HS-27A (cell line): Measurements from ENCODE around the gene SPATA9.
"Not testable (repeated sequence)": the region's sequence is repeated elsewhere in the genome, so short reads cannot be mapped to it uniquely, and the experiment has no call there.

Experiments
- DNase-seq: peaks from one replicate; pipeline ENCODE4 v3.0.0-alpha.2; 2012; ENCODE audit warnings: low read depth, missing footprints

Gene SPATA9

DNA sequence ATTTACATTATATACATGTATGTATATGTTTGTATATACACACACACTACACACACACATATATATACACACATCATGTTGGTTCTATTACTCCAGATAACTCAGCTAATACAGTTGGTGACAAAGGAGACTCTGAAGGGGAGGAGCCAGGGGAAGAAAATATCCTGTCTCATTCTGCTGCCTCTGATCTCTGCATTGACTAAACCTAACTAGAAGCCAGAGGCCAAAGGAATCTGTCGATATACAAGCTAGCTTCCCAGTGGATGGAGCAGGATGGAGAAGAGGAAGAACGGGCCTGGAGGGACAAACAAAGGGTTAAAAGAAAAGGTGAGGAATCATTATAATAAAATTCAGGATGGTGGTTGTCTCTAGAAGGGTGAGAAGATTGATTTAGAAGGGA is 34.6 kb upstream of the SPATA9 start:
- no peak for DNase-seq

DNA sequence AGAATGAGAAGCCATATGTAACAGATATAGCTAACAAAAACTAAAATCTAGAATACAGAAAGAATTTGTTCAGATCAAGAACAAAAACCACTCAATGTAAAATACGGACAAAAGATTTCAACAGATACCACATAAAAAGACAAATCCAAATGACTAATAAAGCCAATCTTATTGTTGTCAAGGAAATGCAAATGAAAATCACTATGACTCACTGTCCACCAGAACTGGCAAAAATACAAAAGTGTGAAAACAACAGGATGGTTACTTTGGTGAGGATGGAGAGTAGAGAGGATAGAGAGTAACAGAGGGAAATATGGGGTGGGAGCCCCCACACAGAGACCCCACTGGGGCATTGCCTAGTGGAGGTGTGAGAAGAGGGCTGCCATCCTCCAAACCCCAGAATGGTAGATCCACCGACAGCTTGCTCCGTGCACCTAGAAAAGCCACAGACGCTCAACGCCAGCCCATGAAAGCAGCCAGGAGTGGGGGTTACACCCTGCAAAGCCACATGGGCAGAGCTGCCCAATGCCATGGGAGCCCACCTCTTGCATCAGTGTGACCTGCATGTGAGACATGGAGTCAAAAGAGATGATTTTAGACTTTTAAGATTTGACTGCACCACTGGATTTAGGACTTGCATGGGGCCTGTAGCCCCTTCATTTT is 33.1 kb upstream of the SPATA9 start:
- DNase-seq = no peak

DNA sequence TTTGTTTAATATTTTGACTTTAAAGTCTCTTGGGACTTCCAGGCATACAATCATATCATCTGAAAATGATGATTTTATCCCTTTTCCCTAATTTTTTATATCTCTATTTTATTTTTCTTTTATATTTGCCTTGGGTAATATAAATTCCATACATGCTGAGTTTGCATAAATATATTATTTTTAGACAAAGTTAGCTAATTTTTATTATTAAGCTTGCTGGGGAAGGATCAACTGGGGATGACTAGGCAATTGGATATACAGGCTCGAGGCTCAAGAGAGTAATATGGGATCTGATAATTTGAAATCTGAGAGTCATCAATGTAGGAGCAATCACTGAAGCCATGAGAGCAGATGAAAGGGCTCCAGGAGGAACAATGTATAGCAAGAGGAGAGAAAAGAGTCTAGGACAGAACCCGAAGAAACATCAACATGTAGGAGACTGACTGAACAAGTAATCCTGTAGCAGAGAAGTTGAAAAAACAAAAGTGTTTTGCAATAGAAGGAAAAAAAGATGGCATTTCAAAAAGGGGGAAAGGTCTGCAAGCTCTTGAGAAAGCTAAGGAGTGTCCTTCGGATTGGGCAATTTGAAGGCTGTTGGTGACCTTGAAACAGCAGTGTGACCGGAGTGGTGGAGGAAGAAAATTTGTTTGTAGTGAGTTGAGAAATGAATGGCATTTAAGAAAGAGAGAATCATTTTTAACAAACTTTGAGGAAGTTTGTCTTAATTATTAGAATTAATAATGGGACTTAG is 31.3 kb upstream of the SPATA9 start:
- no peak for DNase-seq

DNA sequence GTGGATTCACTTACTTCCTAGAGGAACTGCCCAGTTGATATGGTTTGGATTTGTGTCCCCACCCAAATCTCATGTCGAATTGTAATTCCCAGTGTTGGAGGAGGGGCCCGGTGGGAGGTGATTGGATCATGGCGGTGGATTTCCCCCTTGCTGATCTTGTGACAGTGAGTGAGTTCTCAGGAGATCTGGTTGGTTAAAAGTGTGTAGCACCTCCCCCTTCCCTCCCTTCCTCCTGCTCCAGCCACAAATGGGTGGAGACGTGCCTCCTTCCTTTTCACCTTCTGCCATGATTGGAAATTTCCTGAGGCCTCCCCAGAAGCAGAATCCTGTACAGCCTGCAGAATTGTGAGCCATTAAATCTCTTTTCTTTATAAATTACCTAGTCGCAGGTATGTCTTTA is 30.5 kb upstream of the SPATA9 start:
- not testable (repeated sequence) for DNase-seq

DNA sequence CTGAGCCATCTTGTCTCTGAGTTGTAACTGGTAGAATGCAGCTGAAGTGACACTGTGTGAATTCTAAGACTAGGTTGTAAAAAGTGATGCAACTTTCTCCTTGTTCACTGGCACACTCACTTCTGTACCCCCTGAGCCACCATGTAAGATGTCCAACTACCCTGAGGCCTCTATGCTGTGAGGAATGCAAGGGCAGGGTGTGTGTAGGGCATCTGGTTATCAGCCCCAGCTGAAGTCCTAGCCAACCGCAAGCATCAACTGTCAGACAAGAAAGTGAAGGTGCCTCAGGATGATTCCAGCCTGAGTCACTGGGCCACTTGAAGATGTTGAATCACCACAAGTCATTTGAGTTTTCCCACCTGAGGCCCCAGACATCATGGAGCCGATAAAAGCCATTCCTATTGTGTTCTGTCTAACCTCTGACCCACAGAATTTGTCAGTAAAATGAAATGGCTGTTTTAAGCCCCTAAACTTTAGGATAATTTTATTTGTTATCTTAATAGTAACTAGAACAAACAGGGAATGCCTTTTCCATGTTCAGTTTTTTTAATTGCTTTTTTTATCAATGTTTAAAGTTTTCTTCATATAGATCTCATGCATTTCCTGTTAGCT is 29.7 kb upstream of the SPATA9 start:
- DNase-seq = peak; percentile 65

DNA sequence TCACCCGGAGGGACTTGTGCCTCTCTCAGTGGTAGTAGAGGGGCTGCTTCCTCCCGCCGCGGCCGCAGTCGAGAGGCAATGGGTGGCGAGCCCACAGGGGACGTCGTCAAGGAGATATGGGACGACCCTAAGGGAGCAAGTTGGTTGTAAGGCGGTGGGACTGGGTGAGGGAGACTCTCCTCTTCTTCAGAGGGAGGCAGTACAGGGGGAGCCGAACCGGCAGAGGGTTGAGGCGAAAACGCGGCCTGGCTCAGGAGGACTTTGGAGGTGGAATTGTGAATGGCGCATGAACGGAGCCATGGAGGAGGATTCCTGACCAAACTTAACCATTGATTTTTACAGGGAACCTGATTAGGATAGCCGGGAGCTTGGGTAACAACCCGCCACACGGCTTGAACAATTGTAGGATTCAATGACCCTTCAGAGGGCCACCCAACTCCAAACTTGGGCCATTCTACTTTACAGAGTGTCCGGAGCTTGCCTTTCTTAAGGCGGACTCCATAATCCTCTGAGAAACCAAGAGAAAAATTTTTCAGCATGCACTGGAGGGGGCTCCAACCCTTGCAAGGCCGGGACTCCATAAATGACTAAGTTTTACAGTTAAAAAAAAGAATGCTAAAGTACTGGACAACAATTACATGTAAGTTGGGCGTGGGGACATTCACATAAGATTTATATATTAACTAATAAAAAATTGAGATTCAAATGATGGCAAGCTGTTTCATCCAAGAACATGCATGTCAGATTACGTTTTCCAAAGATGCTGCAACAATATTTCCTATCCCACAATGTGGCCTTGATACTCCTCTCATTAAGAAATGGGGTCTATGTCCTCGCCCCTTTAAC is 28.9 kb upstream of the SPATA9 start:
- no peak for DNase-seq

DNA sequence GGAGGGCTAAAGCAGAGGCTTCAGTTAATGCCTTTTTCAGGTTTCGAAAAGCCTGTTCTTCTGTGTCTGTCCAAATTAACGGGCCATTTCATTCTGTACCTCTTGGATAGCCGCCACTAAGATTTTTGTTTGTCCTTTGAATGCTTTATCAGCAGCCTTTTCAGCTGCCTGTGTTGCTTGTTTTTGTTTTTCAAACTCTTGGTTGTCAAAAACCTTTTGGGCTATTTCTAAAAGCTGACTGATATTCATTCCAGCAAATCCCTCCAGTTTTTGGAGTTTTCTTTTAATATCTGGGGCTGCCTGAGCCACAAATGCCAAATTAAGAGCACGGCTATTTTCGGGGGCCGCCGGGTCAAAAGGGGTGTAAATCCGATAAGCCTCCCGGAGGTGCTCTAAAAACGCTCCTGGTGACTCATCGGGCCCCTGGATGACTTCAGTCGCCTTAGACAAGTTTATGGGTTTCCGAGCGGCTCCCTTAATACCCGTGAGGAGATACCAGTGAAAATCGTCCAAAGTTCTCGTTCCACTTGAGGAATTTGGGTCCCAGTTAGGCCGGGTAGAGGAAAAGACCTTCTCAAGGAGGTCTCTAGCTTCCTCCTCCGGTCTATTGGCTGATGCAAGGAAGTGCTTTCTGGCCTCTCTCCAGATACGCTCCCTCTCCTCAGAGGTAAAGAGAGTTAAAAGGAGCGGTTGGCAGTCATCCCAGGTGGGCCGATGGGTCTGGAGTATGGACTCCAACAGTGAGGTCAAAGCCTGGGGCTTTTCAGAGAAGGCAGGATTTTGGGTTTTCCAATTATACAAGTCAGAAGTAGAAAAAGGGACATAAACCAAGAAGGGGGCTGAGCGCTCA is 28.1 kb upstream of the SPATA9 start:
- not testable (repeated sequence) for DNase-seq

DNA sequence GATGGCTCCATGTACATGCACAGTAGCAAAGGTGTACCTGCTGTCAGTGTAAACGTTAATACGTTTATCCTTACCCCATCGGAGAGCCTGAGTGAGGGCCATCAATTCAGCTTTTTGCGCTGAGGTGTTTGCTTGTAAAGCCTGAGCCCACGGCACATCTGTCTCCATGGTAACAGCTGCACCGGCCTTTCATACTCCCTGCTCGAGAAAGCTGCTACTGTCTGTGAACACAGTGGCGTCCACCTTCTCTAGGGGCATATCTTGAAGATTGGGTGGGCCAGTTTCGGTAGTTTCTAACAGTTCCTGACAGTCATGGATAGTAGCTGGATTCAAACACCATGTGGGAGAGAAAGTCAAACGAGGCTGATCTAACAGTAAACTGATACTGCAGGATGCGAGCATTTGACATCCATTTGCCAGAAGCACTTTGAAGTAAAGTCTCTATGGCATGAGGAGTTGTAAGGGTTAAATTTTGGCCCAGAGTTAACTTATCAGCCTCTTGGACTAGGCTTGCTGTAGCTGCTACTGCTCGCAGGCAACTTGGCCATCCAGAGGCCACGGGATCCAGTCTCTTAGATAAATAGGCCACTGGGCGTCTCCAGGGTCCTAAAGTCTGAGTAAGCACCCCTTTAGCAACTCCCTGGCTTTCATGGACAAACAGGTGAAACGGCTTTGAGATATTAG is 27.3 kb upstream of the SPATA9 start:
- no peak for DNase-seq

DNA sequence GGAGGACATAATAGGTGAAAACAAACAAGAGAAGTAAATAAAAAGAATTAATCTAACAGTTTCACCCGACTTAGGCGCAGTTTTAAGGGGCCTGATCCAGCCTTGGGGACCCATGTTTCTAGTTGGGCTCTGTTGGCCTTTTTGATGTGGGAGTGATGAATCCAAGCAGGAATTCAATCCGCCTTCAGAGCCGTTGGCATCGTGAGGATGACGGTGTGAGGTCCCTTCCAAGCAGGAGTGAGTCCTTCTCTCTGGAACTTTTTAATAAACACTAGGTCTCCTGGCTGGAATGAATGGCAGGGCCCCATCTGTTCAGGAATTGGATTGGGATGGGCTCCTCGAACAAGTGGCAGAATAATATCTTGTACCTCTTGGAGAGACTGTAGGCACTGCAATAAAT is 26.1 kb upstream of the SPATA9 start:
- no peak for DNase-seq

DNA sequence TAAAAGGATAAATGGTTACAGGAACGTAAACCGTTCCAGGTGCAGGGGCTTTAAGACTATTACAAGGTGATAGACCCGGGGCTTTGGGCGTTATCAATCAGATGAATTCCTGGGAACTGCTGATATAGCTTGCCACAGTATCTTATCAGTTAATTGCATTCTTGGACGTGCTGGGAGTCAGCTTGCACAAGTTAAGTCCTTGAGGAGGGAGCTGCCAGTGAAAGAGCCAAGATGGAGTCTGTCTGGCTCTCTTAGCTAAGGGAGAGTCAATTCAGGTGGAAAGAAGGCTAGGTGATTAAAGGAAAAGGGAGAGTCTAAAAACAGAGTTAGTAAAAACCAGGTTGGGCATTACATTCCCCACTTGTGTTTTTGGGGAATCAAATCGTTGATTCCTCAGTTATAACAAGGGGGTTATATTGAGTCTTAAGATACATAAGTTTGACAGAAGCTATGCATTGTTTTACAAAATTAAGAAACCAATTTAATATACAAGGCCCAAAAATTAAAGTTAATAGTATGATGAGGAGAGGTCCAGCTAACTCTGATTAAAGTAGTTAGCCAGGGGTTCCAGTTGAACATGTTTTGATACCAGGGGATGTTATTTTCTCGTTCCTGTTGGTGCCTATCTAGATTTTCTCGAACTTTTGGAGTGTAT is 24.9 kb upstream of the SPATA9 start:
- DNase-seq = not testable (repeated sequence)

DNA sequence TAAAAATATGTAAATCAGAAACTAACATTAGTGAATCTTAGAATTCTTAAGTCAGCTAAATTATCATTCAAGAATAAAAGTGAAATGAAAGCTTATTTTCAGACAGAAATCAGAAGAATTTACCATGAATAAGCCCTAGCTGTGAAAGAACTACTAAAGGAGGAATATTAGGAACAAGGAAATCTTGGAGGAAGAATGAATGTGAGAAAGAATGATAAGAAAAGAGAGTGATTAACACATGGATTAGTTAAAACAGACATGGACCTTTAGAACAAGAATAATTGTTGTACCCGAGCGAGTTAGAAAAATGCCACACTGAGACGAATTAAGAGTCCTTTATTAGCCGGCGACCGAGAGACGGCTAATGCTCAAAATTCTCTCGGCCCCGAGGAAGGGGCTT is 24.3 kb upstream of the SPATA9 start:
- DNase-seq = no peak

DNA sequence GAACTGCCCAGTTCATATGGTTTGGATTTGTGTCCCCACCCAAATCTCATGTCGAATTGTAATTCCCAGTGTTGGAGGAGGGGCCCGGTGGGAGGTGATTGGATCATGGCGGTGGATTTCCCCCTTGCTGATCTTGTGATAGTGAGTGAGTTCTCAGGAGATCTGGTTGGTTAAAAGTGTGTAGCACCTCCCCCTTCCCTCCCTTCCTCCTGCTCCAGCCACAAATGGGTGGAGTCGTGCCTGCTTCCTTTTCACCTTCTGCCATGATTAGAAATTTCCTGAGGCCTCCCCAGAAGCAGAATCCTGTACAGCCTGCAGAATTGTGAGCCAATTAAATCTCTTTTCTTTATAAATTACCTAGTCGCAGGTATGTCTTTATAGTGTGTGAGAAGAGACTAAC is 23.4 kb upstream of the SPATA9 start:
- not testable (repeated sequence) for DNase-seq

DNA sequence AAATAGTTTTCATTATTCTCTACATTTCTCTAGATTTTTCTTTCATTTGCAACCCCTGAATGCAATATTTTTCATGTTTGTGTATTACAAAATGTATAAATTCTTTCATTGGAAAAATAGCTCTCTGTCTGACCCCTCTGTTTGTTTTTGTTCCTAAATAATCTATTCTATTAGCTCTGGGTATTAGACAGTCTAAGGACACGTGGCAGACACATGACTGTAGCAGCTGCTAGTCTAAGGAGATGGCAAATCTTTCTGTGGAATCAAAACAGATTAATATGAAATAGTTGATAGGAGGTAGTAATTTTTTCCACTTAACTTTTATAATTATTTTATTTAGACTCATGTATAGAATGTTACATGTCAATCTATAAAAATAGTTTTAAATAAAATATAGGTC is 21.4 kb upstream of the SPATA9 start:
- DNase-seq = no peak

DNA sequence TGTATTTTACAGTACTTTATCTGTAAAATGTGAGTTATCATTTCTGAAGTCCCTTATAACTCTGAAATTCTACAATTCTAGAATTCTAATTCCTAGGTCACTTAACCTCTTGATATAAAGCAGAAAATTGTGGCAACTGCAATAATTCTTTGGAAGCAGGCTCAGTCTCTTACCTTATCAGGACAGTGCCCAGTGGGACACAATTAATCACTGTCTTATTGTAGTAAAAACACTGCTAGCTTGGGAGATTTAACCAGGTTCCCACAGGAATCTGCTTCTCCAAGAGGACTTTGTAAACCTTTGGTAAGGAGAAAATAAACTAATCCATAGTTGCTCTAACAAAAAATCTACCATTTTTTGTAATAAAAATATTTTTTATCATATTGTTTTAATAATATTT is 18.3 kb upstream of the SPATA9 start:
- no peak for DNase-seq

DNA sequence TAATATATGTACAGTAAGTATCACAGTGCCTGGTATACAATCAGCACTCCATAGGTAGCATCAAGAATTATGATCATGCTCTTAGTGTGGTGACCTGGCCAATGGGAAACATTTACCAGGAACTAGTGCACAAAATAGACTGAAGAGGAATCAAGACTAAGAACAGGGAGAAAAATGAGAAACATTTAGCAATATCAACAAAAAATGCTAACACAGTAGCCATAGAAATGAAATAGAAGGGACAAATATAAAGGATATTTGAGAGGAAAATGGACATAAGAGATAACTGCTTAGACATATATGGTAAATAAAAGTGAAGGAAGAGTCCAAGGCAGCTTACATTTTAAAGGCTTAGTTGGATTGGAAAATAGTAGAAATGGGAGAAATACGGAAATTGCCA is 16.5 kb upstream of the SPATA9 start:
- DNase-seq = no peak

DNA sequence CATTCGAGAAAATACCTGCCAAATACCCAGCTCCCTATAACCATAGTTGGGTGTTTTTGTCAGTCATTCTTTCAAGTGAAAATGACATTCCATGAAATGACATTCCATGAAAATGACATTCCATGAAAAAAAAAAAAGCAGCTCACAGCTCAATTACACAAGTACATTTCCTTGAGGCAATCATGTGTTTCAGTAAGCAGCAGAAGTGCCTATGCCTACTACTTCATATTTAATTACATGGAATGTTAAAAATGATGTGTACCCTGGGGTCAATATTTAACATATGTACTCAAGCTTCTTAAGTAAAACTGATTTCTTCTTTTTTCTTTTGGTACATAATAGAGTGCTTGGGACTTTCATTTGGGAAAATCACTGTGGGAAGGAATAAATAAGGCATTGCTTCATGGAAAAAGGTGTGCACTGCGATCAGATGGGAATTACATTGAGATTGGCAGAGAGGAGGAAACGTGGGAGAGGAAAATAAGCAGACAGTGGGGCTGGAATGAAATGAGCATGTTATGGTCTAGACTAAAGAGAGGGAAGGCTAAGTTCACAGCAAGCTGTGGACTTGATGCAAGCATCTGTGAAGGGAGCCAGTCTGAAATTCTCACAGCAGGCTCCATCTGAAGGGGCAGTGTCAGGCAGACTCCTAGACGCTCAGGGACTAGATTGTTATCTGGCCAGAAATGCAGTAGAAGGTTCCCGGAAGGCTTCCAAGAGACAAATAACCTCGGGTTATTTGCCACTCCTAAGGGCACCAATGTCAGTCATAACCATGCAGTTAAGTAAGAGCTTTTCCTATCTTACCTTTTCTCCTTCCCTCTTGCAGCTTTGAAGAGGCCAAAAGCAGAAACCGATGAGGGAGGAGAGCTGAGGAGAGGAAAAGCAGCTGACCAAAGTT is 15.2 kb upstream of the SPATA9 start:
- no peak for DNase-seq

DNA sequence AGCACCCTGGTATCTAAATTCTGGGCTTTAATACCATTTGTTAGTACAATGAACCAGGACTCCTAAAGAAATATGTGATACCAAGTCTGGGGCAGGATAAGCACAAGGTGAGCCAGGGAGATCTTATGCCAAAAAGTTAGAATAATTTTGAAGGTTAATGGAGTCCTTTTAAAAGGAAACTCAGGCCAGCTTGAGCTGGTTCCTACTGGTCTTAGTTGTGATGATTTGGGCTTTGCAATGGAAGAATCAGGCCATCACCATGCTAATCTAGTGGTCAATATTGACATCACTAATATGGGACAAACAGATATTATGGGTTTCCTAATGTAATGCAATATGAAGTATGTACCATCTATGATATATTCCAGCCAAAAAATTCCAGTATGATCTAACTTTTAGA is 7.5 kb upstream of the SPATA9 start:
- no peak for DNase-seq

DNA sequence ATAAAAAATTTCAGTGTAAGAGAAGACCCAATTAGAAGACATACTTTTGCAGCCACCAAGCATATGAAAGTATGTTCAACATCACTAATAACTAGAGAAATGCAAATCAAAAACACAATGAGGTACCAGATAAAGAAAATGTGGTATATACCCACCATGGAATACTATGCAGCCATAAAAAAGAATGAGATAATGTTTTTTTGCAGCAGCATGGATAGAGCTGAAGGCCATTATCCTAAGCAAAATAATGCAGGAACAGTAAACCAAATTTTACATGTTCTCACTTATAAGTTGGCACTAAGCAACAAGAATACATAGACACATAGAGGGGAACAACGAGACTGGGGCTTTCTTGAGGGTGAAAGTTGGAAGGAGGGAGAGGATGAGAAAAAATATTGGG is 6.9 kb upstream of the SPATA9 start:
- no peak for DNase-seq

DNA sequence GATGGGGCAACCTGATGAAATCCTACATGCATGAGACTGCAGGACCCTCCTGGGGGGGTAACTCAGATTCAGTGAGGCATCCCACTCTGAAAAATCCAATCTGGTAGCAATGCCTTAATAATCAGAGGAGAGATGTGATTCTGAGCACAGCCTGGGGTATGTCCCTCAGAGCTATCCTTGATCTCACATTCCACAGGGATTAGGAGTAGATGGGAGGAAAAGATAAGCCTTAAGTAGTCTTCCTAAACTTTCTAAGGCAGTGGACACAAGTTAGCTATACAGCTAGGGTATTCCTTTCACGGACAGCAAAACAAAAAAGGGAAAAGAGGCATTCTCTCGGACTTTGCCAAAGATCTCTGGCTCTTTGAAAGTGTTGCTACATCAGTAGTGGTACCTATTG is 3.9 kb upstream of the SPATA9 start:
- DNase-seq = no peak
